ENCODE results near the gene MYORG.

DNA sequence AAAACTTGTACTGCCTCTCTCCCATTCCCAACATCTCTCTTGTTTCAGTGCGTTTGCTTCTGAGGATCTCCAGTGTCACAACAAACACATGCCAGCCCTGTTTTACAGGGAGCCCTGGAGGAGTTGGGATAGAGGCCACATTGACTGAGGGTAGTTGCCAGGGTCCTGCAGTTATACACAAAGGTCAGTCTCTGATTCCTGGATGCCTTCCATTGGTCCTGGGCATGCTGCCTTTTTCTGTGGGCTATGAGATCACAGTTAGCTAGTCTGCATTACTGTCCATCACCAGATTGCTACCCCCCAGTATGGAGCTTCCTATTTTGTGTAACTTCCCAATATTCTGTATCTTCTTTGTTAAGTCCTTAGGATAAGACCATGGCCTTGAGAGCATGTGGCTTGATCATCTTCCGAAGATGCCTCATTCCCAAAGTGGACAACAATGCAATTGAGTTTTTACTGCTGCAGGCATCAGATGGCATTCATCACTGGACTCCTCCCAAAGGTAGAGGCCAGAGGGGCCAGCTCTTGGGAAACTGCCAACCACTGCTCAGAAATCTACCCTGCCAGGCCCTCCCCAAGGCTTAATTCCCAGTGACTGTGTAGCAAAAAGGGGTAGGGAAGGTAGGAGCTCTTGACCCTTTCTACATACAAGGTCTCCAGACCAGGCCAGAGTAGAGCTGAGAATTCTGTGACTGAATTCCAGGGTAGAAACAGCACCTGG is 37.9 kb downstream of the MYORG start:
- TF ChIP-seq POLR2A (IDR thresholded peaks at IDR 0.05; ENCODE audit: low read length), result no peak
- no peak for TF ChIP-seq GATA1 (IDR thresholded peaks at IDR 0.05; ENCODE audit: low read depth, low read length)
